Progenitor cell of endocrine pancreas (in vitro differentiated cells): ENCODE results near the gene SPATA16. TPM values are rescaled to one million over a fixed set of nuclear protein-coding genes. Genes with fewer than 3 reads are reported as not detected.

Experiments
- DNase-seq: peaks from one replicate; pipeline ENCODE4 v3.0.0; 2021; ENCODE audit warnings: low spot score; ENCODE audit not compliant: unreplicated experiment
- H3K27ac Mint-ChIP-seq: 2 replicates; pipeline ENCODE4 v1.8.0; 2021; ENCODE audit warnings: mild to moderate bottlenecking, moderate library complexity, mixed read lengths
- H3K27me3 Mint-ChIP-seq: 2 replicates; pipeline ENCODE4 v1.8.0; 2021; ENCODE audit warnings: mixed read lengths
- H3K36me3 Mint-ChIP-seq: 2 replicates; pipeline ENCODE4 v1.8.0; 2022; ENCODE audit warnings: mixed read lengths; ENCODE audit not compliant: insufficient read depth
- H3K4me1 Mint-ChIP-seq: 2 replicates; pipeline ENCODE4 v1.8.0; 2021; ENCODE audit warnings: low read depth, mixed read lengths
- H3K4me3 Mint-ChIP-seq: 2 replicates; pipeline ENCODE4 v1.8.0; 2021; ENCODE audit warnings: low read depth, mild to moderate bottlenecking, moderate library complexity, mixed read lengths
- H3K9me3 Mint-ChIP-seq: 2 replicates; pipeline ENCODE4 v1.8.0; 2021; ENCODE audit warnings: low read depth, mixed read lengths
- total RNA-seq: library from RNA; stranded (reverse); gene quantifications from 2 replicates; pipeline ENCODE4 v1.2.1, GENCODE V29; 2021
- TF ChIP-seq, protein P1 (sequence below): fragments of 200-600 bp; sonication (generic); IDR thresholded peaks from one replicate; pipeline ENCODE4 v1.5.0; 2021; ENCODE audit warnings: antibody characterized with exemption, mild to moderate bottlenecking; ENCODE audit not compliant: unreplicated experiment

SPATA16 gene
- total RNA-seq, 1 donor from 2014 or later: 0.43 TPM

DNA sequence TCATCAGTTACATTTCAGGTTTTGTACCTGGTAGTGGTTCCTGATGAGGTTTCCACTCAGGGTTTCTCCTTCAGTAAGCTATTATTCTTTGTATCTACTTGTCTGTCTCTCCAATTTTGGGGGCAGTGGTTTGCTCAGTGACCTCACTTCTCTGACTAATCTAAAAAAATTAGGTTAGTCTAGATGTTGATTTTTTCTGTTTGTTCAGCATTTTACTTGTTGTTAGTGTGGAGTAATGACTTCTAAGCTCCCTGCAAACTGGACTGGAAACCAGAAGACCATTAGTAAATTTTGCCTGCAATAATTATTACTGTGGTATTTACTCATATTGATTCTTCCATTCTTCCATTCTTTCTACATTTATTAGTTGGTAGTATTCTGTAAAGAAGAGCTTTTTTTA, 139.4 kb downstream of the SPATA16 start:
- TF ChIP-seq, protein P1, sequence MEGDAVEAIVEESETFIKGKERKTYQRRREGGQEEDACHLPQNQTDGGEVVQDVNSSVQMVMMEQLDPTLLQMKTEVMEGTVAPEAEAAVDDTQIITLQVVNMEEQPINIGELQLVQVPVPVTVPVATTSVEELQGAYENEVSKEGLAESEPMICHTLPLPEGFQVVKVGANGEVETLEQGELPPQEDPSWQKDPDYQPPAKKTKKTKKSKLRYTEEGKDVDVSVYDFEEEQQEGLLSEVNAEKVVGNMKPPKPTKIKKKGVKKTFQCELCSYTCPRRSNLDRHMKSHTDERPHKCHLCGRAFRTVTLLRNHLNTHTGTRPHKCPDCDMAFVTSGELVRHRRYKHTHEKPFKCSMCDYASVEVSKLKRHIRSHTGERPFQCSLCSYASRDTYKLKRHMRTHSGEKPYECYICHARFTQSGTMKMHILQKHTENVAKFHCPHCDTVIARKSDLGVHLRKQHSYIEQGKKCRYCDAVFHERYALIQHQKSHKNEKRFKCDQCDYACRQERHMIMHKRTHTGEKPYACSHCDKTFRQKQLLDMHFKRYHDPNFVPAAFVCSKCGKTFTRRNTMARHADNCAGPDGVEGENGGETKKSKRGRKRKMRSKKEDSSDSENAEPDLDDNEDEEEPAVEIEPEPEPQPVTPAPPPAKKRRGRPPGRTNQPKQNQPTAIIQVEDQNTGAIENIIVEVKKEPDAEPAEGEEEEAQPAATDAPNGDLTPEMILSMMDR: no peak
- no peaks in the 10 kb centered on the region for H3K36me3 Mint-ChIP-seq
- no peaks in the 10 kb centered on the region for H3K27me3 Mint-ChIP-seq
- no peak overlapping the region for H3K4me3 Mint-ChIP-seq
- peaks cover 4% of the 10 kb centered on the region for H3K9me3 Mint-ChIP-seq
- DNase-seq: no peak
- no peak overlapping the region for H3K27ac Mint-ChIP-seq
- peaks cover 5% of the 10 kb centered on the region for H3K4me1 Mint-ChIP-seq

DNA sequence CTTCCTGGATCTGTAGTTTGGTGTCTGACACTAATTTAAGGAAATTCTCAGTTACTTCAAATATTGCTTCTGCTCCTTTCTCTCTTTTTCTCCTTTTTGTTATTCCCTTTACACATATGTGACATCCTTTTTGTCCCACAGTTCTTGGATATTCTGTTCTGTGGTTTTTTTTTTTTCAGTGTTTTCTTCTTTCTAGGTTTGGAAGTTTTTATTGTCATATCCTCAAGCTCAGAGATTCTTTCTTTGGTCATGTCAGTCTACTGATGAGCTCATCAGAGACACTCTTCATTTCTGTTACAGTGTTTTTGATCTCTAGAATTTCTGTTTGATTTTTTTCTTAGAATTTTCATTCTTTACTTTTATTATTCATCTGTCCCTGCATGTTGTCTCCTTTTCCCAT, 140.5 kb downstream of the SPATA16 start:
- H3K4me1 Mint-ChIP-seq: peaks cover 5% of the 10 kb centered on the region
- no peak for DNase-seq
- H3K4me3 Mint-ChIP-seq: no peak overlapping the region
- TF ChIP-seq, protein P1: no peak
- H3K27ac Mint-ChIP-seq: no peak overlapping the region
- H3K9me3 Mint-ChIP-seq: peaks cover 4% of the 10 kb centered on the region
- H3K27me3 Mint-ChIP-seq: no peaks in the 10 kb centered on the region
- H3K36me3 Mint-ChIP-seq: no peaks in the 10 kb centered on the region

DNA sequence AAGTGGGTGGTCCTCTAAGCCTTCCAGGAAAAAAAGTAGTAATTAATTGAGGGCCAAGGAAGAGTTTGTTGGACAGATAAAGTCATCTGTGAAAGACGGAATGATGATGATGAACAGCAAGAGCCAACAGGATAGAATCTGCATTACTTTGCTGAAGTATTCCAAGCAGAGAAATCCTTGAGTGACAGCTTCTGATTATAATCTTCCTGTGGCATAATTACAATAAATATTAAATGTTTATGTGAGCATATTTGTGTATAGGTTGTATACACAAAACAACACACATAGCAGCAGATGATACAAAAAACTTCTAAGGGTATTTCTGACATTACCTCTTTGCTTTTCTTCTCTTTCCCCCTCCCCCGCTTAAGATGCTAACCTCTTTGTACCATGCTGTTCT, 147.6 kb downstream of the SPATA16 start:
- Mint-ChIP-seq H3K9me3 (no peaks in the 10 kb centered on the region), H3K27me3 (no peaks in the 10 kb centered on the region), H3K36me3 (no peaks in the 10 kb centered on the region), H3K4me3 (no peak overlapping the region), H3K4me1 (peaks cover 2% of the 10 kb centered on the region), H3K27ac (no peak overlapping the region)
- no peak for DNase-seq
- TF ChIP-seq, protein P1: no peak

DNA sequence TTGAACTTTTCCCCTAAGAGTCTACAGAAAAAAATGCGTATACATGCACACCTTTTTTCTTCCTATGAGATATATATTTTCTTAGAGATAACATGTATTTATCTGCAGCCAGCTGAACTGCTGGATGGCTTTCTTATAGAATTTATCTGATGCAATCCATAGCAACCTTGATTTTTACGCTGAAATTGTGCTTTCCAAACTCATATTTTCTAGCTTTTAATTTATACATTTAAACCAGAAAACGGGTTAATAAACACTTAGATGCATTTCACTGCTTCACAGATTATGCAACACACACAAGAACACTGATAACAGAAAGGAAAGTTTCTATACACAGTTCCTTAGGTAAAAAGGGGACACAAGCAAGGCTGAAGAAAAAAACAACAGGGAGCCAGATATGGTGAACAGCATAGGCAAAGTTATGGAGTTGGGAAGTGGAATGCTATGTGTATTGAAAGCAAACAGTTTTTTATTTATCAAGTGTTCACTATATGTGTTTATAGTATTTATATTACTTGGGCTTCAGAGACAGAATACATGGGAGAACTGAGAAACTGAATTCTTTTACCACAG, 149.5 kb downstream of the SPATA16 start:
- no peak overlapping the region for H3K4me3 Mint-ChIP-seq
- peaks cover 2% of the 10 kb centered on the region for H3K4me1 Mint-ChIP-seq
- no peaks in the 10 kb centered on the region for H3K36me3 Mint-ChIP-seq
- H3K27me3 Mint-ChIP-seq: no peaks in the 10 kb centered on the region
- TF ChIP-seq, protein P1: no peak
- no peaks in the 10 kb centered on the region for H3K9me3 Mint-ChIP-seq
- no peak for DNase-seq
- no peak overlapping the region for H3K27ac Mint-ChIP-seq

DNA sequence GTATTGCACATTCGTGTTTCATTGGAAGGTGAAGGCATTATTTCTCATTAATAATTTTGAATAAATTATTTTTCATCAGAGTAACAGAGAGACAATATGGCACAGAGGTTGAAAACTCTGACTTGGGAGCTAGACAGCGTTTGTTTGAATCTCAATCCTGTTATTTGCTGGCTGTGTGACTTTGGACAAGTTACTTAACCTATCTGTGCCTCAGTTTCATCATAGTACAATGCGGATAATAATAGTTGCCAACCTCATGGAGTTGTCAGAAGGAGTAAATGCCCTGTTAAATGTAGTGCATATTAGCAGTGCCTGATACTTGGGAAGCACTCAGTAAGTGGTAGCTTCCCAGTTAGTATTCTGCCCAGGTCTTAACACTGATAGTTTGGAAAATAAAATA, 151.7 kb downstream of the SPATA16 start:
- Mint-ChIP-seq H3K4me3 (no peak overlapping the region), H3K27ac (no peak overlapping the region), H3K9me3 (no peaks in the 10 kb centered on the region), H3K36me3 (no peaks in the 10 kb centered on the region), H3K27me3 (no peaks in the 10 kb centered on the region), H3K4me1 (peaks cover 2% of the 10 kb centered on the region)
- TF ChIP-seq, protein P1: no peak
- DNase-seq: no peak
